Measurements from ENCODE around the gene TRMT44.
A peak's percentile ranks its signal among the peaks of the same experiment; 100 is the strongest.

The TRMT44 gene, protein sequence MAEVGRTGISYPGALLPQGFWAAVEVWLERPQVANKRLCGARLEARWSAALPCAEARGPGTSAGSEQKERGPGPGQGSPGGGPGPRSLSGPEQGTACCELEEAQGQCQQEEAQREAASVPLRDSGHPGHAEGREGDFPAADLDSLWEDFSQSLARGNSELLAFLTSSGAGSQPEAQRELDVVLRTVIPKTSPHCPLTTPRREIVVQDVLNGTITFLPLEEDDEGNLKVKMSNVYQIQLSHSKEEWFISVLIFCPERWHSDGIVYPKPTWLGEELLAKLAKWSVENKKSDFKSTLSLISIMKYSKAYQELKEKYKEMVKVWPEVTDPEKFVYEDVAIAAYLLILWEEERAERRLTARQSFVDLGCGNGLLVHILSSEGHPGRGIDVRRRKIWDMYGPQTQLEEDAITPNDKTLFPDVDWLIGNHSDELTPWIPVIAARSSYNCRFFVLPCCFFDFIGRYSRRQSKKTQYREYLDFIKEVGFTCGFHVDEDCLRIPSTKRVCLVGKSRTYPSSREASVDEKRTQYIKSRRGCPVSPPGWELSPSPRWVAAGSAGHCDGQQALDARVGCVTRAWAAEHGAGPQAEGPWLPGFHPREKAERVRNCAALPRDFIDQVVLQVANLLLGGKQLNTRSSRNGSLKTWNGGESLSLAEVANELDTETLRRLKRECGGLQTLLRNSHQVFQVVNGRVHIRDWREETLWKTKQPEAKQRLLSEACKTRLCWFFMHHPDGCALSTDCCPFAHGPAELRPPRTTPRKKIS

DNA sequence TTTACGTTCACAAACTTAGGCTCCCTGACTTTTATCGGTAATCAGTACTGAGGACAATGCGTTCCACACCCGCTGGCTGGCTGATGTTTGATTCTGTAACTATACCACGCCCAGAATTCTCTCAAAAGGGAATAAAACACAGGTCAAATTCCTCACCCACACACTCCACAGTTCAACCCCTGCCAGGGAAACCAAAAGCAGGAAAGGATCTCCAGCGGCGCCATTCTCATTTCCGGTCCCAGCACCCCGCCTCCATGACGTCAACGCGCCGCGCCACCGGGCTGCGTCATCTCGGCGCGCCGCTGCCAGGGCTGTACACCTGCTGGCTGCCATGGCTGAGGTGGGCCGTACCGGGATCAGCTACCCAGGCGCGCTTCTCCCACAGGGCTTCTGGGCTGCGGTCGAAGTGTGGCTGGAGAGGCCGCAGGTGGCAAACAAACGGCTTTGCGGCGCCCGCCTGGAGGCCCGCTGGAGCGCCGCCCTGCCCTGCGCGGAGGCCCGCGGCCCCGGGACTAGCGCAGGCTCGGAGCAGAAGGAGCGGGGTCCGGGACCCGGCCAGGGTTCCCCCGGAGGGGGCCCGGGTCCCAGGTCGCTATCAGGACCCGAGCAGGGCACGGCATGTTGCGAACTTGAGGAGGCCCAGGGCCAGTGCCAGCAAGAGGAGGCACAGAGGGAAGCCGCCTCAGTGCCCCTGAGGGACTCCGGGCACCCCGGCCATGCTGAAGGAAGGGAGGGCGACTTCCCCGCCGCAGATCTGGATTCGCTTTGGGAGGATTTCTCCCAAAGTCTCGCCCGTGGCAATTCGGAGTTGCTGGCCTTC is at the start of gene TRMT44, which contains the start of gene ACOX3:
TRMT44 (plus strand) TSS at position 286 of the 820 bp plus-strand sequence; CDS start at position 332, 46 bp downstream.
ACOX3 (minus strand) TSS at position 232 of the 820 bp plus-strand sequence. CDS start 24,202 bp downstream, outside the sequence.
- peak; percentile 96 for DNase-seq (ENCODE audit: low read depth)

DNA sequence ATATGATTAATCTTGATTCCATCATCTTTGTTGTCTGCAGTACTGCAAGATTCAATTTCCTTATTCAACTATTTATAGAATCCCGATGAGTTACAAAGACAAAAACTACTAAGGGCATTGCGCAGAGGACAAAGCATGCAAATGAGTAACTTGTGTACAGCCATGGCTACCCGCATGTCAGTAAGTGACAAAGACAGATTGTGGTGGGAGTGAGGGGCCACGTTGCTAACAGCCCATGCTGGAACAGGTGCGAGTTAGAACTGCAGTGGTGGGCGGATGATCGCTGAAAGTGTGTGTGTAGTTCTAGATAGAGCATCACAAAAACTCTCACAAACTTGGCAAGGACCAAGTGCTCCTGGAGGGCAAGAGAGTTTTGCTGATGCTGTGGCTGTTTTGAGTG is 49.5 kb upstream of the TRMT44 start:
- DNase-seq (ENCODE audit: low read depth), result no peak

DNA sequence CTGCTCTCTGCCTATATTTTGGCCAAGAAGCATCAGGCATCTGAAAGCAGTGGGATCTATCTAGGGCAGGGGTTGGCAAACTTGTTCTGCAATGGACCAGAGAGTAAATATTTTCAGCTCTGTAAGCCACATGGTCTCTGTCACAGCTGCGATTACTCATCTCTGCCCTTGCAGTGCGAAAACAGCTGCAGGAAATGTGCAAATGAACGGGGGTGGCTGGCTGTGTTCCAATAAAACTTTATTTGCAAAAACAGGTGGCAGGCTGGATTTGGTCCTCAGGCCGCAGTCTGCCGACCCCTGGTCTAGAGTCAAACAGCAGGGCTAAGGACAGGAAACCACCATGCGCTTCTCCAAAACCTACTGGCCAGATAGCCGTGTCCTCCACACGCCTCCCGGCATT is 48.6 kb upstream of the TRMT44 start:
- no peak for DNase-seq (ENCODE audit: low read depth)

DNA sequence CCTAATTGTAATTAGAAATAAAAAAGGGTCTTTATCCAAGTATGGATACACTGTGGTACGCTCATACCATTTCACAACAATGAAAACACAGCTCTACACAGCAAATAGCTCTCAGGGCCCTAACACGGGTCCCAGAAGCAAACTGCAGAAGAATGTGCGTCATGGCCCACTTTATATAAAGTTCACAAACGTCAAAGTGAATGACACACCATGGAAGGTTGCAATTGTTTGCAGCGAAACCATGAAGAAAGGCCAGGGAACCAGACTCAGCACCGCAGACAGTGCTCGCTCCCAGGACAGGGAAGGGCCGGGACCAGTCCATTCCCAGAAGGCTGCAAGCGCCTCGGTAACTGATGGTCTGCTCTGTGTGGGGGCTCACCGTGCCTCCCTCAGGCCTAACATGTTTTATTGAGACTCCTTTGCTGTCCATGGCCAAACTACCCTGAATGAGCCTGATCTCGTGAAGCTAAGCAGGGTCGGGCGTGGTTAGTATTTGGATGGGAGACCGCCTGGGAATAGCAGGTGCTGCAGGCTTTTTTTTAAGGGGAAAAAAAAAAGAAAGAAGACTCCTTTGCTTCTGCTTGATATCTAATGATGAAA is 47.9 kb upstream of the TRMT44 start:
- no peak for DNase-seq (ENCODE audit: low read depth)

DNA sequence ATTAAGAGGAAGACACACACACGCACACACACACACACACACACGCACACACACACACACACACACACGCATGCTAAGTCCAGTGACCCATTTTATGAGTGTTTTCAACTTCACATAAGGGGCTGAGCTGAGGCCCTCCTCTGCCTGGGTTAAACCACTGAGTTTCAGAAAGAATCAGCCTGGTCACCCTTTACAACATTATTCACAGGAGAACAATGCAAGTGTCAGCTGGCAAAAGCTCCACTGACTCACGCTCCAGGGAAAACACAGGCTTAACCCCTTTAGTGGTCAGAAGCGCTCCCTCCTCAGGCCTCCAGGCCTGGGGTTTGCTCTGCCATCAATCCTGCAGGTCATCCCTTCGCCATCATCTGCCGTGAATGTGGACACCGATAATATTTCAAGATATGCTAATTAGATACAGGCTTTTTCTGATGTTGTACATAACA is 47.0 kb upstream of the TRMT44 start:
- no peak for DNase-seq (ENCODE audit: low read depth)

DNA sequence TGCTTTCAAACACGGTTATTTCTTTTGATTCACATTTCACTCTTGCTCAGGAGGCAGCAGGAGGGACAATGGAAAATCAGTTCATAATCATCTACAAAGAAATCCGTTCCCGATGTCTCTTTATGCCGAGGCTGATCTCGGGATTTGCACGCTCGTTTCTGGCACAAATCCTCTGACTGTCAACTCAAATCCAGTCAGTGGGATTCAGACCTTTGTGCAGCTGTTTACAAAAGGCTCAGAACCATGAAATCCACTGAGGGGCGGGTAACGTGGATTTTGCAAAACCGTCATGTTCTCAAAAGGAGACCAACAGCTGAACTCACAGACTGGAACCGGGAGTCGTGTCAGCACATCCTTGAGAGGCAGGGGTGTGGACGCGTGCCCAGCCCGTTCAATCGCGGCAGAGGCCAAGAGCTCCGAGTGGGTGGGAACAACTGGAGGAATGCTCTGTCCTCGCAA is 46.5 kb upstream of the TRMT44 start:
- no peak for DNase-seq (ENCODE audit: low read depth)

DNA sequence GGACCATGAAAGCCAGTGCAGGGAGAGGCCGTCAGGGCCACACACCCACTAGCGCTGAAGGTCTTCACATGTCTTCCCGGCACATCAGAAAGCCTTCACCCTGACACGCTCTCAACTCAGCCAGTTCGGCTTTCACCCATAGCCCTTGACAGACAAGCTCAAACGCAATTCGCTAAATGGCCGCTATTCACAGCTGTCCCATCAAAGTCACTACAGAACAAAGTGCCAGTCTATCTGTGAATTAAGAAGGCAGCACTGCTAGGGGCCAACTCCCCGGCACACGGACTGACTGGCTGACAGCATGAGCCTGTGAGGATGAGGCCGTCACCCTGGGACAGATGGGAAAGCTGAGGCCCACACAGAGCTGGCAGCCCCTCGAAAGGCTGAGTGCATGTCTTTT is 45.8 kb upstream of the TRMT44 start:
- DNase-seq (ENCODE audit: low read depth), result no peak

DNA sequence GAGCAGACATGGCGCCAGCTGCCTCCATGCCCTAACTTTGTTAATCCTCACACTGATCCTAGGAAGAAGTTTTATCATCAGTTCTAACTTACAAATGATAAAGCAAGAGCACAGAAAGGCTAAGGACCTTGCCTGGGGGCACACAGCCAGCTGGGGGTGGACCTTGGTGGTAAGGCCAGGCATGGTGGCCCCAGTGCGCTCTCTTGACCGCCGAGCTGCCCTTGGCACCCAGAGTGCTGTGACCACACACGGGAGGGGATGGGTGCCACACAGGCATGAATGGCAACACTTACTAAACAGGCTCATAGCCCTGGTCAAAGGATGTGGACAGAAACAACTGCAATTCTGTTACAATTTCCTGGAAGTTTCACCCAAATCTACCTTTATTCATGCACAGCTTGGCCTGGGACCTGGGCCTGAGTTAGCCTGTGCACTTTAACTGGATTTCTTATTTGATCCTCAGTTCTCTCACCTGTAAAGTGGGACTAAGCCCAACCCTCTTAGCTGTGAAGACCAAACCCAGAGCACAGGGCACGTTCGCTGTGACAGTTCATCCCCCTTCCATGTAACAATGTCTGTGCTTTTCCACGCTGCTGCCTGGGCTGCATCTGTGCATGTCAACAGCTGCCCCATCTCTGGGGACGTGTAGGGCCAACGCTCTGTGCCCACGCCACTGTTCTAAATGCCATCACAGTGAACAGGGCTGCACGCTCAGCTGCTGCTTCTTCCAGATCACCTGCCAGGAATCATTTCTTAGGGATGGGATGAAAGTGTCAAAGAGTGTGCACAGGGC is 44.9 kb upstream of the TRMT44 start:
- no peak for DNase-seq (ENCODE audit: low read depth)

DNA sequence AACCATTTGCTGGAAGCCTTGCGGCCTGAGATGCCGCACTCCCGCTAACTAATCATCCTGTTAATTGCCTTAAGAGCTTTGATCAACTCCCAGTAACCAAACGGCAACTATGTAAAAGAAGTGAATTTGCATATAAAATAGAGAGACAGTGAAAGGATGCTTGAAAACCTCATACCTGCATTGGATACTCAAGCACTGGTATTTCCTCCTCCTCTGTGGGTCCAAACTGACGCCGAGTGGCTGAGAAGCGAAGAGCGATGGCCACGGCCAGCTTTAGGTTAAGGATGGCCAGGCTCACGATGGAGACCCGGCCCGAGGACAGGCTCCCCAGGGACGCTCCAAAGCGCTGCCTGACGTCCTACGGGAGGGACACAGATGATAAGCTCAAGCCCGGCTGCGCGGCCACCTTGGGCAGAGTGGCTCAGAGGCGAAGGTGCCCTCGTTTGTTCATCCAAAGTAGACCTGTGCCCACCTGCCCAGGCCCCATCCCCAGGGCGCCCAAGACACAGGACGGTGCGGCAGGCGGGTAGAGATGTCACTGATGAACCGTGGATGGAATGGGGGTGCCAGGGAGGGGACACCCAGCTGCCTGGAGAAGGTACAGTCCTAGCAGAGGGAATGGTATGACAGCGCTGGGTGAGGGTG is 43.7 kb upstream of the TRMT44 start:
- no peak for DNase-seq (ENCODE audit: low read depth)

DNA sequence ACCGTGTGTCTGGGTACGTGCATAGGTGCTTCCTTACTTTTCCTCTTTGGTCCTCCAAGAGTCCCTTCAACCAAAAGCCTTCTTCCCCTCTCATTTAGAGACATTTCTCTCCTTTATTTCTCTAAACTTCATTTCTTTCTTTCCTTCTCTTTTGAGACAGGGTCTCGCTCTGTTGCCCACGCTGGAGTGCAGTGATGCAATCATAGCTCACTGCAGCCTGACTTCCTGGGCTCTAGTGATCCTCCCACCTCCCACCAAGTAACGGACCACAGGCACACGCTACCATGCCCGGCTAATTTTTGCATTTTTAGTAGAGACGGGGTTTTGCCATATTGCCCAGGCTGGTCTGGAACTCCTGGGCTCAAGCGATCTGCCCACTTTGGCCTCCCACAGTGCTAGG is 42.2 kb upstream of the TRMT44 start:
- DNase-seq (ENCODE audit: low read depth), result no peak

DNA sequence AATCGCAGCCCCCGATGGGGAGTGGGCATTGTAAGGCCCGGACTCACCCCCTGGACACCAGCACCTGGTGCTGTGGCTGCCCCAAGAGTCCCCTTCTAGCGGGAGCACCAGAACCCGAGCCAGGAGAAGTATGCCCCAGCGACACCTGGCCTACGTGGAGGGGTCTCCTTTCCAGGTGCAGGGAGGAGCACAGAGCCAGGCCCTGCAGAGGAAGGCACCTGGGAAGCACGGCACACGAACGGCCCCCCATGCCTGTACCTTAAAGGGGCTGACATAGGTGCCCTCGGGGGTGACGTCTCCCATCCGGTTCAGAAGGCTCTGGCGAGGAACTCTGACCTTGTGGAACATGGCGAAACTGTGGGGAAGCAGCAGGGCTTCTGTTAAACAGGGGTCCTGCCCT is 41.3 kb upstream of the TRMT44 start:
- no peak for DNase-seq (ENCODE audit: low read depth)

DNA sequence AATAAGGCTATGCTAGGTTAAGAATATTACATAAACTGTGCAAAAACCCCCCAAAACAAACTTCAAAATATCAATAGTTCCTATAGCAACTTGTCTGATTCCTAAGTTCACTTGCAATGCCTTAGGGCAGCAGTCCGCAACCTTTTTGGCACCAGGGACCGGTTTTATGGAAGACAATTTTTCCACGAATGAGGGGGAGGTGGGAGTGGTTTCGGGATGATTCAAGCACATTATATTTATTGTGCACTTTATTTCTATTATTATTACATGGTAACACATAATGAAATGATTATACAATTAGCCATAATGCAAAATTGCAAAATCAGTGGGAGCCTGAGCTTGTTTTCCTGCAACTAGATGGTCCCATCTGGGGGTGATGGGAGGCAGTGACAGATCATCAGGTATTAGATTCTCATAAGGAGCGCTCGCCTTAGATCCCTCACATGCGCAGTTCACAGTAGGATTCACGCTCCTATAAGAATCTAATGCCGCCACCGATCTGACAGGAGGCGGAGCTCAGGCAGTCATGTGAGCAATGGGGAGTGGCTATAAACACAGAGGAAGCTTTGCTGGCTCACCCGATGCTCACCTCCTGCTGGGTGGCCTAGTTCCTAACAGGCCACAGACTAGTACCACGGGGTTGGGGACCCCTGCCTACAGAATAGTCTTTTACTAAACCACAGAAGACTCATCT is 39.8 kb upstream of the TRMT44 start:
- DNase-seq (ENCODE audit: low read depth), result no peak

DNA sequence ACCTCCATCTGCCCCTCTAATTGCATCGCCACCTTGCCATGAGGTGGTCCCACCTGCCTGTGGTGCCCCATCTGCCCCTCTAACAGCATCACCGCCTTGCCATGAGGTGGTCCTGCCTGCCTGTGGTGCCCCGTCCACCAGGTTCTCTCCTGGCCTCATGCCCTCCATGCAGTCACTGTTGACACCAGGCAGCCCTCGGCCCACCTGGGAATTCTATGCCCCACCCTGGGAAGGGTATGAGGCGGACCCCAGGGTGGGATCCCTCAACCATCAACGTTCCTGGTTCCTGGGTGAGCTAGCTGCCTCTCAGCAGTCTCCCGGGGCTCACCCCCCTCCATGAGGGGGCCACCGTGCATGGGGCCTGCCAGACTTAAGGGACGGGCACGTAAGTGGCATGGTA is 38.9 kb upstream of the TRMT44 start:
- no peak for DNase-seq (ENCODE audit: low read depth)

DNA sequence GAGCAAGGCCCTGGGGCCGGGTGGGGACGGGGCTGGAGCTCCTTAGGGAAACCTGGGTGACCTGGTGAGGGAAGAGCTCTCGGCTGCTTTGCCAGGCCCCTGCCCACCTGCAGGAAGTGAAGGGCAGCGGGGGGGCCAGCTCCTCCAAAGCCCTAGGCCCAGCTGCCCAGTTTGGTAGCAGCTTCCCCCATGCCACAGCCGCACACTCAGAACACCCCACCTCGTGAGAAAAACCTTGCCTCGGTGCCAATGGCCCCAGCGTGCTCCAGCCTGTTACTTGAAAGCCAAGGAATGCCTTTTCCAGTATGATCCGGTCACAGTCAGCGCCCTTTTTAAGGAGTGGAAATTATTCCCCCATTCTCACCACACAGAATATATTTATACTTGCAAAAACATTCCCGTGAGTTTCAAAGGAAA is 38.4 kb upstream of the TRMT44 start:
- no peak for DNase-seq (ENCODE audit: low read depth)

DNA sequence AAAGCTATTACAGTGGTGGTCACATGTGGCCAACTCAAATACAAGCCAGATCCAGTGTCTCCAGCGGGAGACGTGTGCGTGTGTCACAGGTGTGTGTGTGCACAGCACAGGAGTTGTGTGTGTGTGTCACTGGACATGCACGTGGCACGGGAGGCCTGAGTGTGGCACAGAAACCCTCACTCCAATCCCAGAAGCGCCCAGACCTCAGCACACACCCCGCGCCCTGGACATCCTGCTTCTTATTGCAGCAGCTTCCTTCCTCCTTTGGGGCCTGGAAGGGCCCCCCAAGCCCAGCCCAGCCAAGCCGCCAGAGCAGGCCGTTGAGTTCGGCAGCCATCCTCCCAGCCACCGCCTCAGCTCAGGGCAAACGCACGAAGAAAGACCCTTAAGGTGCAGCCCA is 37.9 kb upstream of the TRMT44 start:
- no peak for DNase-seq (ENCODE audit: low read depth)

DNA sequence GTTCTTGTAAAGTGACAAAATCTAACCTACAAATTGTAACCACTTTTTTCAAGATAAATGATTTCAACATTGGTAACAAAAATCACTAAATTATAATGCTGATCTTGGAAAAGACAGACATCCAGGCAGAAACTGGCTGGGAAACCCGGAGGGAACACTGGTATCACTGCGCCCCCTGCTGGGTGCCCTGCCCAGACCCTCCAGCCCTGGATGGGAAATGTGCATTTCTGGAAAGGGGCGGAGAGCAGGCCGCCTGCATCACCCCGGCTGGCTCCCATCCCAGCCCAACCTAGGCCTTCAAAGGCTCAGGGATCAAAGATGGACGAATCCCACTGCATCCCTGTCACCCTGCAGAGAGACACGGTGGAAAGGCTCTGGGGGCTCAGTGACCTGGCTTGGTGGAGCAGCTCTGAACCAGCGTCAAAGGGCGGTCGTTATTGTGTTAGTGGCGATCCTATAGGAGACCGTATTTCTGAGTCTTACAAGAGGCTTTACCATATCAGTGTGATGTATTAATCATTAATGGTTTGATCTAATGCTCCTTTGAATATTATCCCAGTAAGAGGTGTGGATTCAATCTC is 37.3 kb upstream of the TRMT44 start:
- peak; percentile 25 for DNase-seq (ENCODE audit: low read depth)

DNA sequence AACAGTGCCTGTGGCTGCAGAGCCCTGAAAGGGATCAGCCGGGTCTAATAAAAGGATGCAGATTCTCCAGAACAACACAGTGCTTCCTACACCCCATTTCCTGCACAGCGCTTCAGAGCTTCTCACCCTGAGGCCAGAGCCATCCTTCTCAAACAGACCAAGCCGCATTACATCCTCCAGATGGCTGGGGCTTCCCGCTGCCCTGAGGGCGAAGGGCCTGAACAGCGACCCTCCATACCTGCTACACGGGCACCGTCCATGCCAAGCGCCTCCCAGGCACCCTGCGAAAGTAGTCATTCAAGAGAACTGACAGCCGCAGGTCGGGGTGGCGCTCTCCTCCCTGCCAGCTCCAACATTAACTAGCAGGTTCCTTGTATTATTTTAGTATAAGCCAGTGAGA is 36.6 kb upstream of the TRMT44 start:
- no peak for DNase-seq (ENCODE audit: low read depth)

DNA sequence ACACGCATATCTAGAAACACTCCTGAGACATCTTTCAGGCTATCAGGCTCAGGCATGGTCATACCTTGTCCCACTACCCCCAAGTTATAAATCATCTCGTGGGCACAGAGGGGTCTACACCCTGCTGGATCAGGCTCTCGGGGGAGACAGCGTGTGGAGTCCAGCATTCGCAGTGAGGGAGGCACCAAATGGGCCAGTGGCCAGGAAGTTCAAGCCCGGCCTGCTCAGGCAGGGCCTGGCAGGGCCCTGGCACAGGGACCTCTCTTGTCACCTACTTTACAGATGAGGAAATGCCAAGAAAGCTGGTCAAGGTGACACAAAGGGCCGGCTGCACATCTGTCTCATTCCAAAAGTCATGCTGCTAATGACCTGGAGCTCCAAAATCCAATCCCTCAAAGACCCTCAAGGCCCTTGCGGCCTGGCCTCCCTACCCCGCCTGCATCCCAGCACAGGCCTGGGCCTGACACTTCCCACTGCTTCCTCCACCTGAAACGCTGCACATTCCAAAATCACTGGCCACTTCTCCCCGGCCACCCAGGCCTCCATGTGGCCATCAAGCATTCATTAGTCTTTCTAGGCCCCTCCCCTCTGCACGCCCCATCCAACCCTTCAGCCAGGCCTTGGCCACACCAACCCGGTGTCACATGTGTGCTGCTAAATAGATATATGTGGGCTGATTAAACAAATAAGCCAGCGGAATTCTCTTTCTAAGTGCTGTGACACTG is 35.6 kb upstream of the TRMT44 start:
- DNase-seq (ENCODE audit: low read depth), result no peak

DNA sequence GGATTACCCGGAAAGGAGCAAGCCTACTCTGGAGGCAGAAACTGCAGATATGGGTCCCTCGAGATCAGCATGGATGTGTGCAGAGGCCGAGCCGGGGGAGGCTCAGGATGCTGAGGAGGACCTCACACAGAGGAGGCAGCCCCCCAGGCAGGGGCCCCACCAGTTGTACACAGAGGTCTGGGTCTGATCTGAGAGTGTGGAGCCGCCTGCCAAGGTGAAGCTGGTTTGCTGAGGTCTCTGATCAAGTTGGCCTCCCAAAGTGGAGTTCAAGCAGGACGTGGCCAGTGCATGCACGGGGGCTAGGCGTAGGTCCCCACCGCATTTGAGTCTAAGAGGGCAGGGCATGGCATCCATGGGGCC is 35.1 kb upstream of the TRMT44 start:
- DNase-seq (ENCODE audit: low read depth), result no peak

Data from activated T-helper 1 cell treated with Interleukin-2 at 50 U/mL for 16 hours (primary cell).